Aorta (tissue), 5 donors: ENCODE results near the gene MDGA2. TPM values are rescaled to one million over a fixed set of nuclear protein-coding genes. Genes with fewer than 3 reads are reported as not detected.
"Not testable (repeated sequence)": the region's sequence is repeated elsewhere in the genome, so short reads cannot be mapped to it uniquely, and the experiment has no call there.

Experiments
- ATAC-seq: fragments of 200-7000 bp; cut with Tn5 transposase; one replicate; pipeline ENCODE4 v1.9.1; 2022; ENCODE audit warnings: moderate library complexity; ENCODE audit not compliant: low FRiP score
- DNase-seq, 2 donors: peaks; one replicate each; pipeline ENCODE4 v3.0.0-alpha.2; 2020
- H3K27ac ChIP-seq, 2 donors: one replicate each; pipeline ENCODE4 v1.5.1; 2013; ENCODE audit warnings: low read length in 2 of 2, mild to moderate bottlenecking in 2 of 2, moderate library complexity in 2 of 2, control low read depth in 1 of 2, inconsistent platforms in 1 of 2, low read depth in 1 of 2
- H3K27me3 ChIP-seq, 2 donors: one replicate each; pipeline ENCODE4 v1.6.1; 2013; ENCODE audit warnings: control low read depth in 1 of 2, low read length in 1 of 2, mild to moderate bottlenecking in 1 of 2, moderate library complexity in 1 of 2; ENCODE audit not compliant: insufficient read depth in 2 of 2, control insufficient read depth in 1 of 2
- H3K36me3 ChIP-seq, 2 donors: one replicate each; pipeline ENCODE4 v1.6.1; 2013; ENCODE audit warnings: control low read depth in 1 of 2, low read length in 1 of 2, mild to moderate bottlenecking in 1 of 2; ENCODE audit not compliant: insufficient read depth in 2 of 2, control insufficient read depth in 1 of 2
- H3K4me1 ChIP-seq, 2 donors: one replicate each; pipeline ENCODE4 v1.6.1; 2013; ENCODE audit warnings: low read length in 2 of 2, control low read depth in 1 of 2, mild to moderate bottlenecking in 1 of 2, moderate library complexity in 1 of 2; ENCODE audit not compliant: insufficient read depth in 2 of 2, control insufficient read depth in 1 of 2
- H3K4me3 ChIP-seq, 2 donors: one replicate each; pipeline ENCODE4 v1.5.1; 2013; ENCODE audit warnings: low read length in 2 of 2, control low read depth in 1 of 2, mild to moderate bottlenecking in 1 of 2
- H3K9me3 ChIP-seq: one replicate; pipeline ENCODE4 v1.6.1; 2013; ENCODE audit warnings: mild to moderate bottlenecking, low read length; ENCODE audit not compliant: control insufficient read depth
- WGBS, 2 donors: extraction: QIAGEN DNeasy Blood & Tissue Kit; methylation state at CpG; one replicate each; pipeline ENCODE4 v1.1.7; 2013; 5-methylcytosine and 5-hydroxymethylcytosine counted together
- intact Hi-C, 2 donors: fragments of 100-400 bp; cut with DNase I; formaldehyde crosslinking; loops; one replicate each; pipeline versions ENCODE4 v1.14.2 to v1.15.0; 2022
- polyA plus RNA-seq, 2 donors: library from polyadenylated mRNA; stranded (reverse); fragments of 200-250 nt; gene quantifications; one replicate each; pipeline ENCODE4 v1.2.3, GENCODE V29; 2013
- total RNA-seq, 2 donors: library from RNA; stranded (reverse); fragmentation: NEBNext Ultra II Directional; extraction: Animal tissue kit (Norgen Biotek cat#: 25700); gene quantifications; one replicate each; pipeline ENCODE4 v1.2.1, GENCODE V29; 2021
- donor health status: healthy with polysubstance abuse.
- donor health status: Bipolar disorder and iron deficiency.
- donor health status: DM: no; HTN: no; CAD: no.
- donor health status: DM: no; HTN: no; CAD: no.
- donor health status: DM: yes; HTN: yes; CAD: no.

The MDGA2 gene
- total and polyA plus RNA-seq, 4 donors, result 0.15 TPM; not detected in 3

DNA sequence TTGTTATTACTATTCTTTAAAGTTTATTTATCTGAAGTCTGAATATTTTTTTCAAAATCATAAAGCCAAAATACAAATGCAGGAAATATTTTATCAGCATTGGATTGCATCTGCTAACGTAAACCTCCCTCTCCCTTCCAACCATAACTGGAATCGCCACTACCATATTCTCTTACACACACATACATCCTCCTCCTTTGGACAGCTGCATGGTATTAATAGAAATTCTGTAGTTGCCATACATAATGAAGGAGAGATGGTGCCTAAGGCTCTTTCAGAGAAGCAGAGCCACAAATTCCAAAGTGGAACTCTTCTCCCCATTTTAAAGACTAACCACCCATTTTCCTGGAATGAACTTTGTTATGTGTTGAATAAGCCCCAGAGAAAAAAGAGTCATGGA, 352.7 kb downstream of the MDGA2 start:
- H3K27ac ChIP-seq, result no peak overlapping the region
- WGBS, 2 donors, result 66 to 68% methylated on average over 2 of the region's 2 CpGs
- H3K9me3 ChIP-seq, result no peaks in the 10 kb centered on the region
- intact Hi-C loops, result no loop called here
- no peak overlapping the region for H3K4me3 ChIP-seq
- no peaks in the 10 kb centered on the region for H3K4me1 ChIP-seq
- ATAC-seq, result no peak
- H3K36me3 ChIP-seq, result no peaks in the 10 kb centered on the region
- no peaks in the 10 kb centered on the region for H3K27me3 ChIP-seq
- DNase-seq, result no peak

DNA sequence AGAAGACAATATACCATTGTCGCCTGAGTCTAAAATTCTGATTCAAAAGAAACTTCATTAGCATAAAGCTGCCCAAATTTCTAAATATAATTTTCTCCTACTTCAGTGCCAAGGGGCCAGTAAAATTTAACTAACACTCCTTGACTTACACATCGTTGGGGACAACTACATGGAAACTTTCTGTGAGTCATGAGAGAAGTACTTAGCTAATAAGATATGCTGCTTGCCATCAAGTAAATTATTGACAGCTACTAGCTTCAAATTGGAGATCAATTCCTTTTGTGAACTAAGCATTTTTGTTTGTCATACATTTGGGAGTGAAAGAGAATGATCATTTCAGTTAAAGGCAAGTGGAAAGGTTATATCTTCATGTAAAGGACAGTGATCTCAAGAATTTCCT, 373.3 kb downstream of the MDGA2 start:
- ATAC-seq (no peak), DNase-seq (no peak)
- WGBS, 2 donors, result 83 to 88% methylated on average over 2 of the region's 2 CpGs
- Histone ChIP-seq H3K4me3 (no peak overlapping the region), H3K4me1 (no peaks in the 10 kb centered on the region), H3K9me3 (no peaks in the 10 kb centered on the region), H3K27me3 (no peaks in the 10 kb centered on the region), H3K36me3 (no peaks in the 10 kb centered on the region), H3K27ac (no peak overlapping the region)
- intact Hi-C loops, result no loop called here

DNA sequence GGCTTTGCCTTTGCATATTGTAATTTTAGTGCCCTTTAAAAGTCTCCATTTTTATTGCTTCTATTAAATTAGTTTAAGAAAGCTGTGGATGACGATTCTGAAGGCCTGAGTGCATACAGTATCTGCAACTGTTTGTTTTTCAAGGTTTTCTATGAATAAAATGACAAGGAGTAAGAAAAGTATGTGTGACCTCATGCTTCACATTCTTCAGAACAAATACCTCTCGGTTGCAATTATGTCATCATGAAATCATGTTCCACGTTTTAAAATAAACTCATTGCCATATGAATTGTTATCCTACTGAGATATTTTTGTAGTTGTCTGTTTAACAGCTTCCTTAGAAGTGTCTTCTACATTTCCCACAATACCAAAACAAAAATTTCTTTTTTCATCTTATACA, 374.6 kb downstream of the MDGA2 start:
- Histone ChIP-seq H3K27me3 (no peaks in the 10 kb centered on the region), H3K36me3 (no peaks in the 10 kb centered on the region), H3K4me3 (no peak overlapping the region), H3K4me1 (no peaks in the 10 kb centered on the region), H3K9me3 (no peaks in the 10 kb centered on the region), H3K27ac (no peak overlapping the region)
- intact Hi-C loops, result no loop called here
- DNase-seq (no peak), ATAC-seq (no peak)
- WGBS, 2 donors, result 6% methylated on average over 3 of the region's 3 CpGs

DNA sequence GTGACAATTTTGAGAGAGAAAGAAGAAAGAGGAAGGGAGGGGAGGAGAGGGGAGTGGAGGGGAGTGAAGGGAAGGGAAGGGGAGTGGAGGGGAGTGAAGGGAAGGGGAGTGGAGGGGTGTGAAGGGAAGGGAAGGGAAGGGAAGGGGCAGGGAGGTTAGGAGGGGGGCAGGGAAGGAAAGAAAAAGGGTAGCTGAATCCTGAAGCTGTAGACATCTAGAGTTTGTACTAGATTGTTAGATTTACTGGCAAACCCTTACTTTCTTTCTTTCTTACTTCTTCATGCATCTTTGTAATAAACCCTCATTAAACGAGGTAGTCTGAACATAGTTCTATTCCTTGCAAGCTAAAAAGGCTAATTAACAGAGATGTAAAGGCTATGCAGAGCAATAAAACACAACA, 378.0 kb downstream of the MDGA2 start:
- 61 to 89% methylated on average over 1 of the region's 1 CpG for WGBS, 2 donors
- no peaks in the 10 kb centered on the region for H3K27me3 ChIP-seq
- no peak overlapping the region for H3K27ac ChIP-seq
- ATAC-seq (no peak), DNase-seq (no peak)
- no peak overlapping the region for H3K4me3 ChIP-seq
- intact Hi-C loops, result no loop called here
- H3K9me3 ChIP-seq, result no peaks in the 10 kb centered on the region
- H3K4me1 ChIP-seq, result no peaks in the 10 kb centered on the region
- H3K36me3 ChIP-seq, result no peaks in the 10 kb centered on the region

DNA sequence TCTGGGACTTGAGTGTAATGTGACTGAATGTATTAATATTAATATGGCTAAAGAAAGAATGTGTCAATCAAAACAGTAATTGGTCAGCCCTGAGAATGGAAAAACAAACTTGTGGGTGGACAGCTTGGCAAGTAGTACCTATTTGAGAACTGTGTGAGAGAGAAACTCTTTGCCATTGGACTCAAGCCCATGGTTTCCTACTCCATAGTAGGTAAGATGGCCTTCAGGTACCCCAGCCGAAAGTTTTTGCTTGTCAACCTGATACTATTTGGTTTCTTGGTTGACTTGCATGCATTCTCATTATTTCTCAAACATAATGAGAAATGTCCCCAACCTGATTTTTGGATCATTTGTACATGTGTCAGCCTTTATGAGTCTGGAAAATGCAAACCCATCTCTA, 391.1 kb downstream of the MDGA2 start:
- no peak for DNase-seq
- no peaks in the 10 kb centered on the region for H3K9me3 ChIP-seq
- no peaks in the 10 kb centered on the region for H3K4me1 ChIP-seq
- H3K36me3 ChIP-seq, result no peaks in the 10 kb centered on the region
- no peak overlapping the region for H3K4me3 ChIP-seq
- no peak for ATAC-seq
- intact Hi-C loops, result no loop called here
- no peaks in the 10 kb centered on the region for H3K27me3 ChIP-seq
- H3K27ac ChIP-seq, result no peak overlapping the region
- WGBS, 2 donors, result 92 to 100% methylated on average over 1 of the region's 1 CpG

DNA sequence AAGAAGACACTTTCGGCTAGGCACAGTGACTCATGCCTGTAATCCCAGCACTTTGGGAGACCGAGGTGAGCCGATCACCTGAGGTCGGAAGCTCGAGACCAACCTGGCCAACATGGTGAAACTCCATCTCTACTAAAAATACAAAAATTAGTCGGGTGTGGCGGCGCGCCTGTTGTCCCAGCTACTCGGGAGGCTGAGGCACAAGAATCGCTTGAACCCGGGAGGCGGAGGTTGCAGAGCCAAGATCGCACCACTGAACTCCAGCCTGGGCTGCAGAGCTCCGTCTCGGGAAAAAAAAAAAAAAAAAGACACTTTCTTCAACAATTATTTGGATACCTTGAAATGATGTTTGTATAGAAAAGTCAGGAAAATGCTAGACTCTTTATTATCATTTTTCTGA, 393.6 kb downstream of the MDGA2 start:
- ATAC-seq, intact Hi-C loops, DNase-seq, H3K9me3 ChIP-seq, H3K36me3 ChIP-seq, H3K27me3 ChIP-seq, H3K27ac ChIP-seq, H3K4me1 ChIP-seq, H3K4me3 ChIP-seq: not testable (repeated sequence)
- 96 to 97% methylated on average over 16 of the region's 16 CpGs for WGBS, 2 donors

DNA sequence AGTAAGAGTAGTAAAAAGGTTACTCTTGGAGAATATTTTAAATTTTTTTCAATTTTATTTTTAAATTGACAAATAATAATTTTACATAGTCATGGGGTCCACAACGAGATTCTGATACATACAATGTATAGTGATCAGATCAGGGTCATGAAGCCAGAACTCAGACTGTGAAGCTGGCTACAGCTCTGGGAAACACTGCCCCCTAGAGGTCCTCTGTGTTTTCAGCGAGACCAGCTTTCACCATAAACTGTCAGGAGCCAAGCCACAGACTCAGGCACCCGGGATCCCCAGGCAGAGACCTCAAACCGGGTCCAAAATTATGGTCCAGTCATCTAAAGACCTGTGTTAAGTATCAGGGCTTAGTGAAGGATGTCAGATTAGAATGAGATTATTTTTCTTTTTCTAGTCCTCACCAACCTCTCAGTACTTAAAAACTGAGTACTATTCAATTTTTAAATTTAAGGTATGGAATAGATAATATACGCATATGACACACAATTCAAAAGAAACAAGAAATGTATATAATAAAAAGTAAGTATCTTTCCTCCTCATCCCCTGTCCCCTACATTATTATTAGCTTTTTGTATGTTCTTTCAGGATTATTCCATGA, 397.1 kb downstream of the MDGA2 start:
- ATAC-seq (peak; percentile 69), DNase-seq (peak in 1 of 2 donors; percentile 45)
- Histone ChIP-seq H3K4me1 (no peaks in the 10 kb centered on the region), H3K4me3 (no peak overlapping the region), H3K27ac (no peak overlapping the region), H3K36me3 (no peaks in the 10 kb centered on the region), H3K9me3 (peaks cover 1% of the 10 kb centered on the region), H3K27me3 (no peaks in the 10 kb centered on the region)
- WGBS, 2 donors, result 30 to 38% methylated on average over 5 of the region's 5 CpGs
- intact Hi-C loops, result no loop called here

DNA sequence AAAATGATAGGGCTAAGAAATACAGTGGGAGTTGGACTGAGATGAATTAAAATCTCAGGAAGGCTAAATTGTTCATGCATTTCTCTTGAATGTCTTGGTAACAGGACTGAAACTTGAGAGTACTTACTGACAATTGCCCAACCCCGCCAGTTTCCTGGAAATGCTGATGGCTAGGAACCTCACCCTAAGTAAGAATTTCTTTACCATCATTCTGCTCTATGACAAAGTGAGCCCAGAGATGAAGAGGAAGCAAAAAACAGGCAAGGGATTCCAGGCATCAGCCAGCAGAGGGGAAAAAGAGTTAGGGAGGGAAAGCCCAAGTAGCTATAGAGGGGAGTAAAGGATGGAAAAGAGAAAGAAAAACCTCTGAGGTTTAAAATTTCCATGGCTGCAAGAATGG, 397.7 kb downstream of the MDGA2 start:
- Histone ChIP-seq H3K27me3 (no peaks in the 10 kb centered on the region), H3K9me3 (peaks cover 1% of the 10 kb centered on the region), H3K4me3 (no peak overlapping the region), H3K4me1 (no peaks in the 10 kb centered on the region), H3K27ac (no peak overlapping the region), H3K36me3 (no peaks in the 10 kb centered on the region)
- DNase-seq (no peak), ATAC-seq (no peak)
- WGBS, 2 donors, result 88 to 97% methylated on average over 1 of the region's 1 CpG
- intact Hi-C loops, result no loop called here

DNA sequence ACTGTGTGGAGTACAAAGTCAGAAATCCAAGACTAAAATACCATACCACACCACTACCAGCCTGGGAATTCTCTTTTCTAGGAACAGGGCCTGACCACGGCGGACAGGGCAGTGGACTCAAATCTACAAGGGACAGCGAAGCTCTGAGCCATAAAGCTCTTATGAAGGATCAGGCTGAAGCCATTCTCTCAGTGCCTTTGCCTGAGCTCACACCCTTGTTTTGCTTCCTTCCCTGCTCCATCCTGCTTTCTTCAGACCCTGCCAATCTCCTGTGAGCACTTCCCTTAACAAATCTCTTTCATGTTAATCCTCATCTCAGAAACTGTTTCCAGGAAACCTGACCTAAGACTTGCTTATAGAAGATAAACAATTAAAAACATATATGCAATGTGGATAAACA, 398.5 kb downstream of the MDGA2 start:
- no peaks in the 10 kb centered on the region for H3K27me3 ChIP-seq
- H3K4me1 ChIP-seq, result no peaks in the 10 kb centered on the region
- H3K9me3 ChIP-seq, result peaks cover 1% of the 10 kb centered on the region
- WGBS, 2 donors, result 56 to 57% methylated on average over 3 of the region's 3 CpGs
- H3K27ac ChIP-seq, result no peak overlapping the region
- ATAC-seq (no peak), DNase-seq (no peak)
- intact Hi-C loops, result no loop called here
- H3K4me3 ChIP-seq, result no peak overlapping the region
- no peaks in the 10 kb centered on the region for H3K36me3 ChIP-seq
